H7 (cell line): ENCODE results near the gene WDR20. TPM values are rescaled to one million over a fixed set of nuclear protein-coding genes. Genes with fewer than 3 reads are reported as not detected.
A peak's percentile ranks its signal among the peaks of the same experiment; 100 is the strongest.
"Not testable (repeated sequence)": the region's sequence is repeated elsewhere in the genome, so short reads cannot be mapped to it uniquely, and the experiment has no call there.

Experiments used
- DNase-seq: peaks from one replicate; pipeline ENCODE4 v3.0.0; 2012
- H3K27me3 ChIP-seq: 2 replicates; pipeline ENCODE4 v1.6.0; 2011; ENCODE audit warnings: mild to moderate bottlenecking, low read length; ENCODE audit not compliant: control insufficient read depth, insufficient read depth
- H3K36me3 ChIP-seq: replicated peaks from 2 replicates; pipeline ENCODE4 v1.5.1; 2011; ENCODE audit warnings: low read length; ENCODE audit not compliant: control insufficient read depth, insufficient read depth
- H3K4me3 ChIP-seq: 2 replicates; pipeline ENCODE4 v1.5.1; 2011; ENCODE audit warnings: low read depth, mild to moderate bottlenecking, control low read depth, low read length, moderate library complexity; ENCODE audit not compliant: insufficient read depth
- total RNA-seq: library from RNA; depleted of rRNA; stranded (reverse); fragments of >200 nt; shearing (Covaris generic); gene quantifications from 2 replicates; pipeline ENCODE4 v1.2.3, GENCODE V29; 2014

The WDR20 gene
- total RNA-seq, 1 experiment from 2014 or later: 14.7 TPM

- Histone ChIP-seq H3K27me3 (no peaks in the 10 kb centered on the region), H3K36me3 (no peaks in the 10 kb centered on the region), H3K4me3 (no peak overlapping the region)
- DNase-seq: no peak
Observed at GRCh38 chr14:102117852-102118251, 21.8 kb upstream of the WDR20 start.

GRCh38 chr14:102120888-102121287 lies 18.8 kb upstream of the WDR20 start:
- Histone ChIP-seq H3K4me3 (no peak overlapping the region), H3K36me3 (no peaks in the 10 kb centered on the region), H3K27me3 (no peaks in the 10 kb centered on the region)
- DNase-seq: no peak

DNA sequence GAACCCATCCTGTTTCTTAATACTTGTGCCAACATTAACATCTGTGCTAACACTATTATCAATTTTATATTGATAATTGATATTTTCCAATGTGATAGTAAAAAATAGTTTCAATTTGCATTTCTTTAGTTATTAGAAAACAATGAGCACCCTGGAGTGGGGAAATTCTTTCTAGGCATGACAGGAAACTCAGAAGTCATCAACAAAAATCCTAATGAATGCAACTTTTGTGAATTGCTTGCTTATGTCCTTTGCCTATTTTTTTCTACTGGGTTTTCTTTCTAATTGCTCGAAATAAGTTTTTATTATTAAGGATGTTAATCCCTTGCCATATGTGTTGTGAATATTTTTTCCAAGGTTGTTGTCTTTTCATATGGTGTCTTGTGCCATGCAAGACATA lies 18.1 kb upstream of the WDR20 start:
- DNase-seq: no peak
- no peaks in the 10 kb centered on the region for H3K27me3 ChIP-seq
- no peaks in the 10 kb centered on the region for H3K36me3 ChIP-seq
- H3K4me3 ChIP-seq: no peak overlapping the region

DNA sequence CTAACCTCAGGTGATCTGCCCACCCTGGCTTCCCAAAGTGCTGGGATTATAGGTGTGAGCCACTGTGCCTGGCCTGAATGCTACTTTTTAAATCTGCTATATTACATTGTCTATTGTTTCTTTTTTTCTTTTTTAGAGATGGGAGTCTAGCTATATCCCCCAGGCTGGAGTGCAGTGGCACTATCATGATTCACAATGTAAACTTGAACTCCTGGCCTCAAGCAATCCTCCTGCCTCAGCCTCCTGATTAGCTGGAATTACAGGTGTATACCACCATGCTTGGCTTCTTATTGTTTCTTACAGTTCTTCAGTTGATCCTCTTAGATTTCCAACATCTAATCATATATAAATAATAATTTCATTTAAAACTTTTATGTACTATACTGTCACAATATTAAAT lies 15.3 kb upstream of the WDR20 start:
- Histone ChIP-seq H3K36me3 (no peaks in the 10 kb centered on the region), H3K4me3 (no peak overlapping the region), H3K27me3 (no peaks in the 10 kb centered on the region)
- DNase-seq: no peak

- no peak for DNase-seq
- H3K36me3 ChIP-seq: no peaks in the 10 kb centered on the region
- H3K4me3 ChIP-seq: no peak overlapping the region
- H3K27me3 ChIP-seq: no peaks in the 10 kb centered on the region
Observed at GRCh38 chr14:102125546-102125945, 14.2 kb upstream of the WDR20 start.

DNA sequence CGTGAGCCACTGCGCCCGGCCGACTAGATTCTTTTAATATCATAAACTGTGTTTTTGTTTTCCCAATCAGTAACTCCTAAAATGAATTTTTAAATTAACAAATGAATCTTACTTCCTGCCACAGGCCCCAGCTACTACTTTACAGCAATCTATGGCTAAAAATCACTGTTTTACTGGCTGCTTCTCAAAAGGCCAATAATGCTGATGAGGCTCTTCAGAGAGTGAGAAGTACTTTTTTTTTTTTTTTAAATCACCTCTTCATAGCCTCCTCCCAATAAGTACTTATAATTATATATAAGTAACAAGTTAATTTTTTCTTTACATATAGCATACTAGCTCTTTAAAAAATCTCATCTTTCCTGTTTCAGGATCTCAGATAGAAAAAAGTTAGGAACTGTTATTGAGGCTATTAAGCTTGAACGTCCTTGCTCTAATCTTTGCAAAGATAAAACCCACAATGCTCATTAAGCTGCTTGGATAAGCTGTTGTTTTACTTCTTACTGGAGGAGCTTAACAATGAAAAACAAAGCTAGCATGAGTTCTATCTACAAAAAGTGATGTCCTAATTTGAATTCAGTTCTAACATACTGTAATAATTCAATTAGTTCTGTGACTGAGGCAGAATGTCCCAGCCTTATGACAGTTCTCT lies 12.8 kb upstream of the WDR20 start:
- H3K36me3 ChIP-seq: no peaks in the 10 kb centered on the region
- no peak for DNase-seq
- H3K4me3 ChIP-seq: no peak overlapping the region
- no peaks in the 10 kb centered on the region for H3K27me3 ChIP-seq

DNA sequence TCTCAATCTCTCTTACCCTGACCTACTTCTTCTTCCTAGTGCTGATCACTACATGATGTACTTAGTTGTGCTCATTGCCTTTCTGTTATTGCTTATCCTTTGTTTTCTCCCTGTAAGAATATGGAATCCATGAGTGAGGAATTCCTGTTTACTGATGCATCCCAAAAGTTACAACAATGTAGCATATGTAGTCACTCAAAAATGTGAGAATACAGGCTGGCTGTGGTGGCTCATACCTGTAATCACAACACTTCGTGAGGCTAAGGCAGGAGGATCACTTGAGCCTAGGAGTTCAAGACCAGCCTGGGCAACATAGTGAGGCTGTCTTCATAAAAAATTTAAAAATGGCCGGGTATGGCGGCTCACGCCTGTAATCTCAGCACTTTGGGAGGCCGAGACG lies 8.0 kb upstream of the WDR20 start:
- DNase-seq: no peak
- Histone ChIP-seq H3K36me3 (no peaks in the 10 kb centered on the region; the same call in 1 of the 2 replicates), H3K27me3 (no peaks in the 10 kb centered on the region), H3K4me3 (no peak overlapping the region)

DNA sequence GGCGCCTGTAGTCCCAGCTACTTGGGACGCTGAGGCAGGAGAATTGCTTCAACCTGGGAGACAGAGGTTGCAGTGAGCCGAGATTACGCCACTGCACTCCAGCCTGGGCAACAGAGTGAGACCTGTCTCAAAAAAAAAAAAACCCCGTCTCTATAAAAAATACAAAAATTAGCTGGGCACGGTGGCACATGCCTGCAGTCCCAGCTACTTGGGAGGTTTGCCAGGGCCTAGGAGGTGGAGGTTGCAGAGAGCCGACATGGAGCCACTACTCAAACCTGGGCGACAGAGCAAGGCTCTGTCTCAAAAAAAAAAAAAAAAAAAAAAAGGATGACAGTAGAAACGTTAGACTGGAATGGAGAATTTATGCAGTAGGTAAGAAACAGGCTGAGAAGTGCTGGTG lies 5.7 kb upstream of the WDR20 start:
- H3K36me3 ChIP-seq, H3K27me3 ChIP-seq, DNase-seq, H3K4me3 ChIP-seq: not testable (repeated sequence)

- not testable (repeated sequence) for H3K27me3 ChIP-seq, H3K36me3 ChIP-seq, DNase-seq, H3K4me3 ChIP-seq
Observed at GRCh38 chr14:102134719-102135118, 5.0 kb upstream of the WDR20 start.

GRCh38 chr14:102135456-102135855 lies 4.2 kb upstream of the WDR20 start:
- not testable (repeated sequence) for DNase-seq, H3K36me3 ChIP-seq, H3K4me3 ChIP-seq, H3K27me3 ChIP-seq

DNA sequence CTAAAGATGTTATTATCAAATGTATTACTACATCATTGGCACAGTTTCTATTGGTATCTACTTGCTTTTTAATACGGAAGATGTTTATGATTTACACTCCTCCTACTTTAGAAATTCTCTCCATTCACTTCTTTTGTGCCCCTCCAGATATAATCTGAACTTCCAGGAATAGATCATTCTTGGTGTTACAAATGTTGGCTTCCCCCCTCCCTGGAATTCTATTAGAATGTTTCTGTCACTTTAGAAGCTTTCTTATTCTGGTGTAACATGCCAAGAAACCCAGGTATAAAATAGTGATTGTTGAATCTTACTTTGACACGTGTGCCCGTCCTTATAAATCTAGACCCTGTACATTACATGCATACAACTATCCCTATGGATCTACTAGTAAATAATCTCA lies 1.2 kb upstream of the WDR20 start:
- H3K27me3 ChIP-seq: no peaks in the 10 kb centered on the region
- H3K36me3 ChIP-seq: no peaks in the 10 kb centered on the region; the same call in 1 of the 2 replicates
- peak overlapping the region; percentile 81 for H3K4me3 ChIP-seq
- DNase-seq: no peak

DNA sequence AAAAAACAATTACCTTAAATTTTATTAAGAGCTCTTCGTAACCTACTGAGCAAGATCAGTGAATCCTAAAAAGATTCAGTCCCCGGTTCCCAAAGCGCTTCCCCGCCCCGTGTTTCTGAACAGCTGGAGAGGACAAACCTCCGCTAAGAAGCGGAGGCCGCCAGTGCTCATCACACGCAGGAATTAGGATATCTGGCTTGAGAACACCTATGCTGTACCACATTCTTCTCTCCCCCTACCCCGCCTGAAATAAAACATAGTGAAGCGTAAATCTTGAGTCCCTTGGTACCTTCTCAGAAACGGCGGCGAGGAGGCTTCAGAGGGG lies 774 bp upstream of the WDR20 start:
- Histone ChIP-seq H3K4me3 (peak overlapping the region; percentile 81), H3K36me3 (no peaks in the 10 kb centered on the region; the same call in 1 of the 2 replicates), H3K27me3 (no peaks in the 10 kb centered on the region)
- no peak for DNase-seq

- peak; percentile 66 for DNase-seq
- Histone ChIP-seq H3K27me3 (no peaks in the 10 kb centered on the region), H3K36me3 (no peaks in the 10 kb centered on the region), H3K4me3 (peak overlapping the region; percentile 77)
Observed at GRCh38 chr14:102140027-102140749, 491 bp downstream of the WDR20 start.

DNA sequence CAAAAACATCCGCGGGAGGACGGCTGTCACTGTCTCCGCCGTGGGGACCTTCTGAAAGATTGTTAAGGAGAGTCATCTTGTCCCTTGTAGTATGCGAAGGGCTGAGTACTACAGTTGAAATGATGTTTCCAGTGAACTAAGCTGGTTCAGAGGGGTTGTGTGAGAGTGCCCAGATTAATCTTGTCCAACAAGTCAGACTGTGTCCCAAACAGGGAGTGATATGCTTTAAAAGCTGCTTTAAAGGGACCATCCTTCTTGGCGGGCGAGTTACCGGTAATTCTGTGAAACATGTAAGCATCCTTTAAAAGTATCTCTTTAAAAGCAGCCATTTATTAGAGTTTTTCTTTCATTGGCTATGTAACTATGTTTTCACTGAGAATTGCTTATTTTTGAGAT lies 1.1 kb downstream of the WDR20 start:
- DNase-seq: no peak
- no peaks in the 10 kb centered on the region for H3K36me3 ChIP-seq
- no peaks in the 10 kb centered on the region for H3K27me3 ChIP-seq
- H3K4me3 ChIP-seq: peak overlapping the region; percentile 77

DNA sequence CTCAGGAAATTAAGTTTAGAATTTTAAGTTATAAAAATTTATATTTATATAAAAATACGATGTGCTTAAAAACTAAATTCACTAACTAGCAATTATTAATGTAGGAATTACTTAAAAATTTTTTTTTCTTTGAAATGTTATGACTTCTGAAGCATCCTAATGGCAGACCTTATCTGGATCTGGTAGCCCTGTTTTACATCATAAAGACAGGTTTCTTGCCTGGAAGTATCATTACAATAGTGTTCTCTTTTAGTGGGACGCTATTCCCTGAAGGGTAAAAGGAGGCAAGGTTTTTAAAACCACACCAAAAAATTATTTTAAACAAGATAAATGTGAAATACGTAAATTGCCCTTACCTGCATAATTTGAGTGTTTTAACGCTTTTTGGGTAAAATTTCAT lies 2.1 kb downstream of the WDR20 start:
- no peaks in the 10 kb centered on the region for H3K27me3 ChIP-seq
- DNase-seq: peak; percentile 41
- H3K36me3 ChIP-seq: no peaks in the 10 kb centered on the region
- H3K4me3 ChIP-seq: no peak overlapping the region
